NOMO-1 (cell line): ENCODE data around the gene SRSF6.
"Not testable (repeated sequence)": the region's sequence is repeated elsewhere in the genome, so short reads cannot be mapped to it uniquely, and the experiment has no call there.

ENCODE experiments used
- DNase-seq, 2 experiments: peaks; one replicate each; lab custom pipeline; 2025; ENCODE audit not compliant: unreplicated experiment in 2 of 2; lab: John Stamatoyannopoulos, UW

The SRSF6 gene

DNA sequence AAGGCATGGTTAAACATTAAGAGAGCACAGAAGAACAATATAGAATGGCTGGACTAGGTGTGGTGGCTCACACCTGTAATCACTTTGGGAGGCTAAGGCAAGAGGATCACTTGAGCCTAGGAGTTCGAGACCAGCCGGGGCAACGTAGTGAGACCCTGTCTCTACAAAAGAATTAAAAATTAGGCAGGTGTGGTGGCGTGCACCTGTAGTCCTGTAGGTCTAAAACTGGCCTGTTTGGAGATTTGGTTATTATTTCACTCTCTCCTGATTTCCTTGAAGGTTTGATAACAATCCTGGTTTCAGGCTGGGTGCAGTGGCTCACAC is 15.6 kb downstream of the SRSF6 start:
- DNase-seq, result no peak

DNA sequence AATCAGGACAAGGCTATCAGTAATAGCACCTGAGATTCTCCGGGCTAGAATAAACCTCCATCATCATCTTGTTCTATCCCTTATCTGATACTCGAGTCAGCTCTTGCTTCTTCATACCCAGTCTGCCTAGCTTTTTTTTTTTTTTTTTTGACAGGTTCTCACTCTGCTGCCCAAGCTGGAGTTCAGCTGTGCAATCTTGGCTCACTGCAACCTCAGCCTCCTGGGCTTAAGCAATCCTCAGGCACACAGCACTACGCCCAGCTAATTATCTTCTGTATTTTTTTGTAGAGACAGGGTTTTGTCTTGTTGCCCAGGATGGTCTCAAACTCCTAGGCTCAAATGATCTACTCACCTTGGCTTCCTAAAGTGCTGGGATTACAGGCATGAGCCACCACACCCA is 19.5 kb downstream of the SRSF6 start:
- peak; percentile 64 to 67 for DNase-seq

DNA sequence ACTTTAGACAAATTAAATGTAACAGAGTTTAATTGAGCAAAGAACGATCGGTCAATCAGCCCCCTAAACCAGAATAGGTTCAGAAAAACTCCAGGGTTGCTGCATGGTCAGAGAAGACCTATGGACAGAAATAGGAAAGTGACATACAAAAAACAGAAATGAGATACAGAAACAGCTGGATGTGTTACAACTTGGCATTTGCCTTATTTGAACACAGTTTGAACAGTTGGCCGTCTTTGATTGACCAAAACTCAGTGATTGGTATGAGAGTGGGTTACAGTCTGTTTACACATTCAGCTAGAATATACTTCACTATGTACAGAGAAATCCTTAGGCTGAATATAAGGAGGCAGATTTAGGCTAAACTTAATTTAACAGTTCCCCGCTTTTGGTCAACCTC is 19.9 kb downstream of the SRSF6 start:
- no peak for DNase-seq

DNA sequence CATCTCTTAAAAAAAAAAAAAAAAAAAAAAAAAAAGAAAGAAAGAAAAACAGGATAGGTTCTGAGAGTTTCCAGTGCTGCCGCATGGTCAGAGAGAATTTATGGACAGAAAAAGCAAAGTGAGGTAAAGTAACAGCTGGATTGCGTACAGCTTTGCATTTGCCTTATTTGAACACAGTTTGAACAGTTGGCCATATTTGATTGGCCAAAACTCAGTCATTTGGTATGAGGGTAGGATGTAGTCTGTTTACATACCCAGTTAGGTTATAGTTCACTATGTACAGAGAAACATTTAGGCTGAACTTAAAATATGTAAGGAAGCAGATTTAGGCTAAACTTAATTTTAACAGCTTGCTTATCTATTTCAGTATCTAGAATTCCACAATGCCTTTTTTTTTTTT is 32.3 kb downstream of the SRSF6 start:
- DNase-seq, result no peak

GRCh38 chr20:43492101-43492500 is 34.4 kb downstream of the SRSF6 start:
- DNase-seq, result no peak

- DNase-seq, result no peak
Observed at GRCh38 chr20:43495388-43495787, 37.7 kb downstream of the SRSF6 start.

DNA sequence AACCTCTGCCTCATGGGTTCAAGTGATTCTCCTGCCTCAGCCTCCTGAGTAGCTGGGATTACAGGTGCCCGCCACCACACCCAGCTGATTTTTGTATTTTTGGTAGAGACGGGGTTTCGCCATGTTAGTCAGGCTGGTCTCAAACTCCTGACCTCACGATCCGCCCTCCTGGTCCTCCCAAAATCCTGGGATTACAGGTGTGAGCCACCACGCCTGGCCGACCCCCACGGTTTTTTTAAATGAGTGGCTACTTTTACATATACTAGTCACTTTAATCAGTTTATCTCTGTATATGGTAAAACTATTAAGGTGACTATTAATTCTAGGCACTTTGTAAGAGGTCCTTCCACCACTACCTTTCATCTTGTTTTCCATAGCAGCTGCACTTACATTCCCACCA is 44.3 kb downstream of the SRSF6 start:
- not testable (repeated sequence) for DNase-seq

- DNase-seq, result no peak
Observed at GRCh38 chr20:43506238-43506637, 48.5 kb downstream of the SRSF6 start.

- peak in 1 of 2 experiments; percentile 5 for DNase-seq
Observed at GRCh38 chr20:43507150-43508080, 49.7 kb downstream of the SRSF6 start, which contains the start of gene L3MBTL1. Gene L3MBTL1 (plus strand): TSS chr20:43507697. CDS start chr20:43513504, 5,807 bp downstream.

- DNase-seq, result no peak
Observed at GRCh38 chr20:43508106-43508505, 50.4 kb downstream of the SRSF6 start.

- no peak for DNase-seq
Observed at GRCh38 chr20:43508604-43509040, 50.9 kb downstream of the SRSF6 start.

- DNase-seq, result no peak
Observed at GRCh38 chr20:43511879-43512278, 54.2 kb downstream of the SRSF6 start.

GRCh38 chr20:43513372-43513930 is 55.8 kb downstream of the SRSF6 start:
- DNase-seq, result no peak
